Stimulated activated CD8-positive, alpha-beta memory T cell treated with anti-CD3 and anti-CD28 coated beads, Interleukin-12 subunit alpha, Interleukin-12 subunit beta, amount 100 ng/mL, for 1 hour (primary cell): ENCODE data around the gene IL16.

Experiments
- DNase-seq: peaks from one replicate; pipeline ENCODE4 v3.0.0-alpha.2; 2020; ENCODE audit warnings: low read depth

Gene IL16

DNA sequence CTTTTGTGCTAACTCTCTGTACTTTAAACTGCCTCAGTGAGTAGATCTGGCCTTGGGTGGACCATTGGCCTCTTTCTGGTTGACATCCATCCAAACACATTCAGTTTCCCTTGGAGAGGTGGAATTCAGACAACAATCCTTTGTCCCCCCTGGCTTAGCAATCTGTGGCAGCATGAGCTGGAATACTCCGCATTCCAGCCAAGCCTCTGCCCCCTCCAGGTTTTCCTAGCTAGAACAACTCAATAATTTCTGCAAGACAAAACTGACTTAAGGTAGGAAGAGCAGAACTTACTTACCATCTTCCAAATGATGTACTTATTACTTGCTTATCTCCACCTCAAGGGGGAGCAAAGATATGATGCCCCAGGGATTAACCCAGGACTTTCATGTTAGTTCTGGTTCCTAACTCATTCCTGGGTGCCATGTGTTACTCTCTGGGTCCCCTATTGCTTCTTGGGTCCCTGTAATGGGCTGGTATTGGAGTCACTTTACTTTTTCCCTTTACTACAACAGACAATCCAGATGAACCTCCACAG lies 21.8 kb upstream of the IL16 start:
- DNase-seq = no peak

DNA sequence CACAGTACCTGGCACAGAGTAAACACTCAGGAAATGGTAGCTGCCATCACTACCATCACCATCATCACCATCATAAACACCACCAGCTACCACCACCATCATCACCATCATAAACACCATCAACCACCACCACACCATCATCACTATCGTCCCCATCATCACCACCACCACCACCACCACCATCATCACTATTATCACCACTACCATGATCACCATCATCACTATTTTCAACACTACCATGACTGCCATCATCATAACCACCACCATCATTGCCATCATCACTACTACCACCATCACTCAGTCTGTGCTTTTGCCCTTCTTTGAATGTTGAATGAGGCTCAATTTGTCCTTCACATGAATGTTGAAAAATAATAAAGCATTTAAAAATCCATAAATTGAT lies 21.2 kb upstream of the IL16 start:
- no peak for DNase-seq

- DNase-seq = no peak
Measured at GRCh38 chr15:81176291-81176893, 20.3 kb upstream of the IL16 start.

DNA sequence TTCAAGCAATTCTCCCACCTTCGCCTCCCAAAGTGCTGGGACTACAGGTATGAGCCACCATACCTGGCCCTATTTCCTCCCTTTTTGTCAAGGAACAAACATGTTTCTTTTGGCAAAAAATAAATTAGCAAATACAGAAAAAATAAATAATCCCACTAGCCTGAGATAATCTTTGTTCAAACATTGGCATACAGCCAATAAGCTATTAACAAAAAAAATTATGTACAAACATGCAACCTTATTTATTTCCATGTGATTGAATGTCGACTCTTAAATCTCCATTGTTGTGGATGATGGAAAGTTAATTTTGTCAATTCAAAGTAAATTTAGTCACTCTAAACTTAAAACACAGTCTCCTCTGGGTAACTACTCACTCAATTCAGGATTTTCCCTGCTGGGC lies 18.3 kb upstream of the IL16 start:
- DNase-seq = no peak

GRCh38 chr15:81181220-81181619 lies 15.5 kb upstream of the IL16 start:
- no peak for DNase-seq

DNA sequence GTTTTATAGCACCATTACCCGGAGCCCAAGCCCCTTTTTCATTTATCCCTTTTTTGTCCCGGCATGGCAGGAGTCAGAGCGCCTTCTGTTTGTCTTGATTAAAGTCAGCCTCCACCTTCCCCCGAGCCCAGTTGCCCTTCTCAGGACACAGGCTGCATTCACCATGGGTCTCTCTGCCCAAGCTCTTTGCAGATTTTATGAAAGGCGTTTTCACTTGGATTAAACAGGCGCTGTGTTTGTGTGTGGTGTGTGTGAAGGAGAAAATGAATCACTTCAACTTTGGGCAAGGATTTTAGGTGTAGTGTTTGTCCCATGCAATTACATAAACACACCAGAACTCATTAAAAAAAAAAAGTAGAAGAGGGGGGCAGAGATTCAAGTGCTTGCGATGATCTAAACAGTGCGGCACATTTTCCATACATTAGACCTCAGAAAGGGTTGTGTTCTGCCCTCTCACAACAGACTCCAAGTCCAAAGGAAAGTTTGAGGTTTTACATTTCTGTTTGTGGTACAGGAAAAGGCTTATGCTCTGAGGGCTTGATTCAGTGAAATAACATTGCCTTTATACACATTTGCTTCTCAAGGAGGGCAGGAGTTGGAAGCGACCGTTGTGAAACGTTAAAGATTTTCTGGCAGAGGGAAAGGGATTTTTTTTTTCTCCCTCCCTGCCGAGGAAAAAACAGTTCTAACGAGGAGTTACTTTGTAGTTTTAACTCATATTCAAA lies 14.5 kb upstream of the IL16 start:
- no peak for DNase-seq

GRCh38 chr15:81182756-81183438 lies 13.8 kb upstream of the IL16 start:
- DNase-seq = no peak

GRCh38 chr15:81183439-81183775 lies 13.3 kb upstream of the IL16 start:
- DNase-seq = no peak

DNA sequence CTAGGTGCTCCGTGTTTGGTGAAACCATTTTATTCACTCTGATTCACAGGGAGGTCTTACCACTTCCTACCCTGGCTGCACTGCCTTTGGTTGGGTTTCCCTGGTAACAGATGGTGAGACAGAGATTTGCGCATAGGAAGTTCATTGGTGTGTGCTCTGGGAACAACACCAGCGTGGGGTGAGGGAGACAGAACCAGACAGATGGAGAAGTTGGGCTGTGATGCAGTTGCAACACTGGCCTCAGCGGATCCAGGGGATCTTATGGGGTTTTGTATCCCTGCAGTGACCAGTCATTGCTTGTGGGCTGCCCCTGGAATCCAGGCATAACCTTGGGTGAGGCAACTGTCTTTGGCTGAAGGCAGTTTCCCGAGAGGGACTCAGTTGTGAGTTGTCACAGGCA lies 12.5 kb upstream of the IL16 start:
- DNase-seq = no peak

GRCh38 chr15:81185631-81186295 lies 10.9 kb upstream of the IL16 start:
- no peak for DNase-seq

- no peak for DNase-seq
Measured at GRCh38 chr15:81188354-81188753, 8.3 kb upstream of the IL16 start.

DNA sequence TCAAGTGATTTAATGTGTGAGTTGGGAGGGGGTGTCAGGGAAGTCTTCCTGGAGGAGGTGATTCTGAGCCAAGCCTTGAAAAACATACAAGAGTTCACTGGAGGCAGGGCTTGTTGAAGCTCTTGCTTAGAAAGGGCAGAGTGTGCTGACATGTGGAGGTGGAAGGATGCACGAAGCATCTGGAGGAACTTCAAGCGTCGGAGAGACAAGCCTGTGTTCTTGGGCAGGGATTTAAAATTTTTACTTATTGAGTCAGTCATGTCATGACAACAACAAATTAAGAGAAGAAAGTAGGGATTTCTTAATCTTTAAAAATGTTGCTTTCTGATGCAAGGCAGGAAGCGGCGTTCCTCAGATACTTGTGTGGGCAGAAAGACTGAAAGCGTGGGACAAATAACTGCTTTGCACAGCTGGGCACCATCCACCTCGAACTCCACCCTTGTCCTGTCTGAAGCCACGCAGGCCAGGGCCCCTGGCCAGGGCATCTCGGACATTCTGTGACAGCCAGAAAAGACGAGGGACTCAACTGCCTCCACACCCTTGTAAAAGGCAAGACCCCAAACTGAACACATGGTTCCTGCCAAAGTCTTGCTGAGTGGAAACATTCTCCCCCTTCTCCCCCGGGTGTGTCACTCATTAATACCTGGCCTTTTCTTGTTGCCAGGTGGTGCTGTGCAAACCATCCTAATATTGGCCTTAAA lies 6.9 kb upstream of the IL16 start:
- DNase-seq = no peak

DNA sequence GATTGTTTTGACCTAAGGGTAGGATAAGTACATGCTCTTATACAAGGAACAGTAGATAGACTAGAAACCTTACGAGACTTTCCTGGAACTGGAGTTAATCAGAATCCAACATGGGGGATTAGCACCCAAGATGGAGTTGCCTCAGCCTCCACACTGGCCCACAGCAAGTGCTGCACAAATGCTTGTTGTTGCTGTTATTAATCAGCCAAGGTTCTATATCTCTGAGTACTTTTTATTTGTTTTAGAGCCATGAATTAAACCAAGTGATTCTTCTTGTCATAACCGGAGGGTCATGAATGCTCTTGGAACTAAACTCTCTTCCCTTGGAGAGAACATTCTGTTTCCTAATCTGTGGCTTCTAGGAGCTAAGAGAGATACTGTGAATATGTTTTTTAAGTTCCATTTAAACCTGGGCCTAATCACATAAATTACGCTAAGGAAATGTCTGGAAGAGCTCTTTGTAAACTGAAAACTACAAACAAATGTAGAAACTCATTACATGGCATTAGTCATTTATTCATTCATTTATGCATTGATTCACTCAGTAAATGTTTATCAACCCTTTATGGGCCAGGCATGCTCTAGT lies 5.7 kb upstream of the IL16 start:
- no peak for DNase-seq

DNA sequence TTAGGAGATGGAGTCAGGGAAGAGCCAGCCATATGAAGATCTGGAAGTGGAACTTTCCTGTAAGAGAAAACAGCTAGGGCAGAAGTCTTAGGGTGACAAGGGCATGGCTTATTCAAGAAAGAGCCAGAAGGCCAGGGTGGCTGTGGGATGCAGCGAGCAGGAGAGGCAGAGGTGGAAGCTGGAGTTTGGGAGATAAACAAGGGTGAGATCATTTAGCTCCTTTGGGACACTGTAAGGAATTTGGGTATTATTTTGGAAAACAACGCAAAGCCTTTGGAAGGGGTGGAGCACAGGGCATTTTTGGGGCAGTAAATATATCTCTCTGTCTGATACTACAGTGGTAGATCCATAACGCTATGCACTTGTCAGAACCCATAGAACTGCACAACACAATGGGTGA lies 5.0 kb upstream of the IL16 start:
- no peak for DNase-seq

GRCh38 chr15:81194723-81195122 lies 2.0 kb upstream of the IL16 start:
- no peak for DNase-seq

DNA sequence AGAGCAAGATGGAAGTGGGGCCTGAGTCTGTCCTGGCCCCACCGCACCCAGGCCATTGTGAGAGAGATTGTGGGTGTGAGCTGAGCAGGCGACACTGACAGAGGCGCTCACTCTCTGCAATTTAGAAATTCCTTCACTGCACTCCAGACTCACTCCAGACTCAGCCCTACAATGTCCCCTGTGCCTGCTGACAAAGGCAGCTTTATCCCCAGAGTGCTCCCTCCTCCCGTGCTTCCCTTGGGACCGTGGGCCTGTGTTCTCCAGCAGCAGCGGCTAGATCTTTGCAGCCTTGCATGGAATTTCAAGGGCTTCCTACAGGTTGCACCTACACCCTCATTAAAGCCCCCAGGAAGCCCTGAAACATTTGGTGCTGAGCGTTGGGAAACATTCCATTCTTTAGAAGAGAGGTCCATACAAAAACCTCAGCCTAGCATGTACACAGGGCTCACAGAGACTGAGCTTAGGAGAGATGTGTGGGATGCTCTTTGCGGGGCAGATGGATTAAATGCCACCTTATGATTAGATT lies 1.3 kb upstream of the IL16 start:
- DNase-seq = no peak

GRCh38 chr15:81197255-81197630 lies 564 bp downstream of the IL16 start:
- DNase-seq = no peak

- DNase-seq = no peak
Measured at GRCh38 chr15:81197688-81198281, 1.1 kb downstream of the IL16 start.

DNA sequence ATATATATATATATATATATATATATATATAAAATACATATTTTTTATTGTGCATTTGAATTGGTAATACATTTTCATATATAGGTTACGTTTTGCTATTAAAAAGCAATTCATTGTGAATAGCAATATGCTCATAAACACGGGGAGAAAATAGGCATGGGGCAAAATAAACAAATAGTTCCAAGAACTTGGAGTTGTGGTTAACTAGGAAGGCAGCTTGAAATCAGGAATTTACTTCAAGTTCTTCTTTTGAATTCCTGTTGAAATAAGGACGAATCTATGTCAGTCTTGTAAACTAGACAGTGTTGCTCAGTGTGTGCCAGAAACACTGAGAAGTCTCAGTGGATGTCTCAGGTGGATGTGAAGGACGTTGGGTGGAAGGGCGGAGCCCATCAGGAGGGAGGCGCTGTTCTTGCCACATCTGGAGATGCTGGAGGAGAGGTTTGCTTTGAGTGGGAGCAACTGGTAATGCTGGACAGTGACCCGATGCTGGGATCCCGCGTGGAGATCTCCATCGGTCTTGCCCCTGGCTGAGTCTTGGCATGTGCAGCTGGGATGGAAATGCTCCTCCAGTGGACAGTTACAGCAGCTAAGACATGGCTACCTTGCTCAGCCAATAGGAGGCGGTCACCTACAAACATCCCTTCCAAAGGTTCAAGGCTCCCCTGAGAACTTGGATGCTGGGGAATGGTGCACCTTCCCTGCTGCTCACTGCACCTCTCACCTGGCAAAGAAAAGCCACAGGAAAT lies 2.5 kb downstream of the IL16 start:
- DNase-seq = no peak

- no peak for DNase-seq
Measured at GRCh38 chr15:81206018-81206417, 9.3 kb downstream of the IL16 start.
